ENCODE results near the gene TPT1. TPM values are rescaled to one million over a fixed set of nuclear protein-coding genes. Genes with fewer than 3 reads are reported as not detected.

Gene TPT1
- polyA plus RNA-seq, 1 experiment = 7,581 TPM

GRCh38 chr13:45336025-45336800 is 4.8 kb downstream of the TPT1 start:
- ChIA-PET CTCF (no interaction called here), POLR2A (interaction anchor here (1.1 to 1.3 kb wide), 2 partner anchors 16 to 289 kb away, joined by 4 read pairs; no protein-coding TSS in a partner anchor)
- Histone ChIP-seq H3K9me3 (ENCODE audit: control insufficient read depth, insufficient read depth, low read length) (no peaks in the 10 kb centered on the region), H3K27me3 (ENCODE audit: control insufficient read depth, insufficient read depth, low read length) (no peaks in the 10 kb centered on the region), H3K4me3 (ENCODE audit: low read depth, low read length) (no peak overlapping the region), H3K27ac (ENCODE audit: low read depth, low read length) (peak overlapping the region; percentile 39)
- no peak for TF ChIP-seq CTCF (IDR thresholded peaks at IDR 0.05; ENCODE audit: low read depth, low read length)
- no peak for DNase-seq (ENCODE audit: low read depth, low spot score)

- no peaks in the 10 kb centered on the region for H3K9me3 ChIP-seq (ENCODE audit: control insufficient read depth, insufficient read depth, low read length)
- H3K27ac ChIP-seq (ENCODE audit: low read depth, low read length) = peak overlapping the region; percentile 39
- POLR2A ChIA-PET = interaction anchor here (1.3 kb wide), 1 partner anchor 289 kb away, joined by 4 read pairs; no protein-coding TSS in a partner anchor
Measured at GRCh38 chr13:45335397-45336024, 5.5 kb downstream of the TPT1 start.

GRCh38 chr13:45333977-45334922 is 6.7 kb downstream of the TPT1 start:
- H3K4me3 ChIP-seq (ENCODE audit: low read depth, low read length) = no peak overlapping the region
- DNase-seq (ENCODE audit: low read depth, low spot score) = no peak
- H3K27ac ChIP-seq (ENCODE audit: low read depth, low read length) = no peak overlapping the region
- ChIA-PET POLR2A (interaction anchor here (1.3 kb wide), 1 partner anchor 287 kb away, joined by 4 read pairs; no protein-coding TSS in a partner anchor), CTCF (no interaction called here)
- no peaks in the 10 kb centered on the region for H3K27me3 ChIP-seq (ENCODE audit: control insufficient read depth, insufficient read depth, low read length)
- no peak for TF ChIP-seq CTCF (IDR thresholded peaks at IDR 0.05; ENCODE audit: low read depth, low read length)
- H3K9me3 ChIP-seq (ENCODE audit: control insufficient read depth, insufficient read depth, low read length) = no peaks in the 10 kb centered on the region

More at GRCh38 chr13:45335397-45336024, 5.5 kb downstream of the TPT1 start:
- Histone ChIP-seq H3K4me3 (ENCODE audit: low read depth, low read length) (no peak overlapping the region), H3K27me3 (ENCODE audit: control insufficient read depth, insufficient read depth, low read length) (no peaks in the 10 kb centered on the region)
- TF ChIP-seq CTCF (IDR thresholded peaks at IDR 0.05; ENCODE audit: low read depth, low read length) = no peak
- no peak for DNase-seq (ENCODE audit: low read depth, low spot score)
- CTCF ChIA-PET = interaction anchor here (0.6 kb wide), 1 partner anchor 36 kb away, joined by 3 read pairs; no protein-coding TSS in a partner anchor

GRCh38 chr13:45333251-45333976 is 7.6 kb downstream of the TPT1 start:
- no peak for DNase-seq (ENCODE audit: low read depth, low spot score)
- Histone ChIP-seq H3K27me3 (ENCODE audit: control insufficient read depth, insufficient read depth, low read length) (no peaks in the 10 kb centered on the region), H3K9me3 (ENCODE audit: control insufficient read depth, insufficient read depth, low read length) (no peaks in the 10 kb centered on the region), H3K27ac (ENCODE audit: low read depth, low read length) (no peak overlapping the region), H3K4me3 (ENCODE audit: low read depth, low read length) (no peak overlapping the region)
- POLR2A ChIA-PET = interaction anchor here (1.0 kb wide), 1 partner anchor 8 kb away, joined by 5 read pairs; the partner anchor contains the start of gene TPT1
- no peak for TF ChIP-seq CTCF (IDR thresholded peaks at IDR 0.05; ENCODE audit: low read depth, low read length)
- CTCF ChIA-PET = no interaction called here

All from AG04450 (cell line).